ENCODE measurements around the gene CYS1. TPM values are rescaled to one million over a fixed set of nuclear protein-coding genes. Genes with fewer than 3 reads are reported as not detected.

CYS1 gene
- total and polyA plus RNA-seq, 2 of the 8 experiments (the other 6 are each of a cell fraction or from before 2014, with no cell fraction given): 0.09 to 0.13 TPM

GRCh38 chr2:10067330-10067729 lies 12.9 kb downstream of the CYS1 start (continued):
- TF ChIP-seq RNF2 (IDR thresholded peaks at IDR 0.05; ENCODE audit: borderline replicate concordance, low read depth, low read length, missing control alignments, poor library complexity, severe bottlenecking): no peak
- no peak for TF ChIP-seq KDM5A (IDR thresholded peaks at IDR 0.05; ENCODE audit: low read length)
- no peak for TF ChIP-seq MAX (IDR thresholded peaks at IDR 0.05)
- TF ChIP-seq SP4 (IDR thresholded peaks at IDR 0.05; ENCODE audit: low read length): no peak
- no peak for TF ChIP-seq RAD21 (IDR thresholded peaks at IDR 0.05 in 1 of 2, conservative IDR thresholded peaks at IDR 0.05 in 1 of 2; ENCODE audit: low read depth in 2 of 2, low read length in 2 of 2)
- no peak for TF ChIP-seq POLR2AphosphoS5 (IDR thresholded peaks at IDR 0.05; ENCODE audit: low read depth, low read length)
- no peak for TF ChIP-seq CTBP2 (IDR thresholded peaks at IDR 0.05; ENCODE audit: borderline replicate concordance, insufficient read depth, insufficient read length, low read length)

All from H1 (cell line).